Esophagus squamous epithelium (tissue), 5 donors: Measurements from ENCODE around the gene GALNT11. TPM values are rescaled to one million over a fixed set of nuclear protein-coding genes. Genes with fewer than 3 reads are reported as not detected.
"Not testable (repeated sequence)": the region's sequence is repeated elsewhere in the genome, so short reads cannot be mapped to it uniquely, and the experiment has no call there.

Experiments used
- DNase-seq: peaks from one replicate; lab custom pipeline; 2025; lab: John Stamatoyannopoulos, UW
- H3K27ac ChIP-seq, 4 donors: fragments of 200-600 bp; sonication (generic); one replicate each; pipeline ENCODE4 v1.5.1; 2016 to 2019; ENCODE audit warnings: mild to moderate bottlenecking in 1 of 4
- H3K27me3 ChIP-seq, 4 donors: fragments of 200-600 bp; sonication (generic); 1 replicate in 3 of 4; 2 replicates in 1 of 4; pipeline versions ENCODE4 v1.5.1 to v1.6.0; 2017 to 2021; ENCODE audit warnings: antibody characterized with exemption in 1 of 4
- H3K36me3 ChIP-seq, 3 donors: fragments of 200-600 bp; sonication (generic); one replicate each; pipeline ENCODE4 v1.5.1; 2016 to 2019
- H3K4me1 ChIP-seq, 3 donors: fragments of 200-600 bp; sonication (generic); one replicate each; pipeline ENCODE4 v1.5.1; 2017 to 2019
- H3K4me3 ChIP-seq, 4 donors: fragments of 200-600 bp; sonication (generic); 1 replicate in 3 of 4; 2 replicates in 1 of 4; pipeline ENCODE4 v1.5.1; 2016 to 2019; ENCODE audit warnings: mild to moderate bottlenecking in 2 of 4, moderate library complexity in 1 of 4
- H3K9me3 ChIP-seq, 3 donors: fragments of 200-600 bp; sonication (generic); one replicate each; pipeline ENCODE4 v1.5.1; 2016 to 2019
- CTCF ChIP-seq, 6 experiments: fragments of 450-650 bp in 4 of 6; fragments of 200-600 bp in 2 of 6; sonication (generic) in 2 of 6; IDR thresholded peaks; one replicate each; pipeline ENCODE4 v1.5.1; 2016 to 2019; ENCODE audit warnings: antibody characterized with exemption in 6 of 6, mild to moderate bottlenecking in 4 of 6, moderate library complexity in 4 of 6
- POLR2A ChIP-seq, 4 donors: fragments of 450-650 bp; IDR thresholded peaks; one replicate each; pipeline ENCODE4 v1.6.1; 2017; ENCODE audit warnings: antibody characterized with exemption in 4 of 4, mild to moderate bottlenecking in 4 of 4, moderate library complexity in 3 of 4
- WGBS, 2 donors: methylation state at CpG; one replicate each; pipeline ENCODE4 v1.1.5; 2018; 5-methylcytosine and 5-hydroxymethylcytosine counted together
- intact Hi-C: fragments of 100-400 bp; cut with DNase I; formaldehyde crosslinking; loops from one replicate; pipeline ENCODE4 v1.15.0; 2022
- total RNA-seq, 4 donors: library from RNA; depleted of rRNA; stranded (reverse); fragments of >200 nt; gene quantifications; one replicate each; pipeline ENCODE4 v1.1.0, GENCODE V29; 2016
- donor health status: DM: yes; HTN: yes; CAD: no.

The GALNT11 gene
- total RNA-seq, 4 donors from 2014 or later, result 26.9 to 53.3 (median 33.6) TPM

- Histone ChIP-seq H3K9me3 (peaks cover 0 to 4% (median 0%) of the 10 kb centered on the region in 3 donors), H3K36me3 (no peaks in the 10 kb centered on the region), H3K27ac (no peak overlapping the region), H3K27me3 (no peaks in the 10 kb centered on the region), H3K4me1 (peaks cover 0 to 11% (median 0%) of the 10 kb centered on the region in 3 donors), H3K4me3 (no peak overlapping the region)
- WGBS, 2 donors, result 70 to 79% methylated on average over 2 to 3 of the region's 3 CpGs
- intact Hi-C loops, result no loop called here
- DNase-seq, result no peak
- TF ChIP-seq POLR2A (IDR thresholded peaks at IDR 0.05), result no peak
- no peak for TF ChIP-seq CTCF (IDR thresholded peaks at IDR 0.05)
Measured at GRCh38 chr7:152056621-152057274, 31.3 kb downstream of the GALNT11 start.

- Histone ChIP-seq H3K27ac (no peak overlapping the region), H3K9me3 (peaks cover 0 to 4% (median 0%) of the 10 kb centered on the region in 3 donors), H3K36me3 (no peaks in the 10 kb centered on the region), H3K4me3 (no peak overlapping the region), H3K4me1 (peaks cover 0 to 11% (median 0%) of the 10 kb centered on the region in 3 donors), H3K27me3 (no peaks in the 10 kb centered on the region)
- DNase-seq, result no peak
- no peak for TF ChIP-seq POLR2A (IDR thresholded peaks at IDR 0.05)
- no peak for TF ChIP-seq CTCF (IDR thresholded peaks at IDR 0.05)
- intact Hi-C loops, result no loop called here
- 89 to 100% methylated on average over 1 of the region's 1 CpG for WGBS, 2 donors
Measured at GRCh38 chr7:152059311-152059710, 33.8 kb downstream of the GALNT11 start.

- H3K4me3 ChIP-seq, H3K27me3 ChIP-seq, H3K27ac ChIP-seq, intact Hi-C loops, H3K36me3 ChIP-seq, DNase-seq, H3K9me3 ChIP-seq: not testable (repeated sequence)
- H3K4me1 ChIP-seq, result peaks cover 0 to 11% (median 0%) of the 10 kb centered on the region in 3 donors
- WGBS, 2 donors, result 87 to 91% methylated on average over 1 to 2 of the region's 2 CpGs
Measured at GRCh38 chr7:152061086-152061485, 35.6 kb downstream of the GALNT11 start.

GRCh38 chr7:152063192-152063591 is 37.7 kb downstream of the GALNT11 start:
- H3K9me3 ChIP-seq, DNase-seq, H3K4me3 ChIP-seq, H3K36me3 ChIP-seq, H3K27me3 ChIP-seq, H3K27ac ChIP-seq, intact Hi-C loops: not testable (repeated sequence)
- H3K4me1 ChIP-seq, result peaks cover 0 to 10% (median 0%) of the 10 kb centered on the region in 3 donors
- 94 to 97% methylated on average over 3 of the region's 3 CpGs for WGBS, 2 donors

- intact Hi-C loops, H3K4me3 ChIP-seq: not testable (repeated sequence)
- 86 to 100% methylated on average over 3 of the region's 3 CpGs for WGBS, 2 donors
Measured at GRCh38 chr7:152063821-152064220, 38.3 kb downstream of the GALNT11 start.

GRCh38 chr7:152065800-152066344 is 40.4 kb downstream of the GALNT11 start:
- 64 to 100% methylated on average over 1 to 2 of the region's 10 CpGs for WGBS, 2 donors
- H3K27me3 ChIP-seq, H3K27ac ChIP-seq, H3K4me1 ChIP-seq, H3K9me3 ChIP-seq, H3K4me3 ChIP-seq, H3K36me3 ChIP-seq, intact Hi-C loops, DNase-seq: not testable (repeated sequence)

More at GRCh38 chr7:152063821-152064220, 38.3 kb downstream of the GALNT11 start:
- H3K27me3 ChIP-seq, H3K4me1 ChIP-seq, H3K9me3 ChIP-seq, DNase-seq, H3K36me3 ChIP-seq, H3K27ac ChIP-seq: not testable (repeated sequence)

GRCh38 chr7:152072421-152072820 is 46.9 kb downstream of the GALNT11 start:
- Histone ChIP-seq H3K27ac (no peak overlapping the region), H3K9me3 (peaks cover 0 to 6% (median 0%) of the 10 kb centered on the region in 3 donors), H3K4me3 (no peak overlapping the region), H3K36me3 (no peaks in the 10 kb centered on the region), H3K4me1 (peaks cover 5 to 34% (median 16%) of the 10 kb centered on the region in 3 donors), H3K27me3 (no peaks in the 10 kb centered on the region)
- WGBS, 2 donors, result 54 to 76% methylated on average over 4 of the region's 4 CpGs
- intact Hi-C loops, result no loop called here
- TF ChIP-seq POLR2A (IDR thresholded peaks at IDR 0.05) (no peak), CTCF (IDR thresholded peaks at IDR 0.05) (no peak)
- DNase-seq, result no peak
